K562 (cell line): ENCODE data around the gene RPLP2. TPM values are rescaled to one million over a fixed set of nuclear protein-coding genes. Genes with fewer than 3 reads are reported as not detected.

Experiments
- ARID4B ChIP-seq: sonication (generic); formaldehyde crosslinking; IDR thresholded peaks from 2 replicates; pipeline ENCODE4 v1.8.0; 2022; ENCODE audit warnings: mild to moderate bottlenecking, missing genetic modification reagents
- BMI1 ChIP-seq: fragments of 150-350 bp; IDR thresholded peaks from 2 replicates; pipeline ENCODE4 v1.6.1; 2014; ENCODE audit warnings: low read length
- BRD9 ChIP-seq: fragments of 450-650 bp; IDR thresholded peaks from 2 replicates; pipeline ENCODE4 v1.6.1; 2018; ENCODE audit warnings: low read depth; ENCODE audit not compliant: partially characterized antibody
- E2F6 ChIP-seq, 2 experiments: IDR thresholded peaks; 2 replicates each; pipeline ENCODE4 v1.6.1; 2011; ENCODE audit warnings: borderline replicate concordance in 1 of 2, control low read depth in 1 of 2, low read depth in 1 of 2, low read length in 1 of 2, mild to moderate bottlenecking in 1 of 2, mixed read lengths in 1 of 2, moderate library complexity in 1 of 2; ENCODE audit not compliant: insufficient read depth in 1 of 2, insufficient read length in 1 of 2, poor library complexity in 1 of 2, severe bottlenecking in 1 of 2; ENCODE audit errors: extremely low read depth in 1 of 2
- ELK1 ChIP-seq: sonication (generic); formaldehyde crosslinking; IDR thresholded peaks from 2 replicates; pipeline ENCODE4 v1.8.1; 2022; ENCODE audit warnings: missing genetic modification reagents
- GABPB1 ChIP-seq: sonication (generic); formaldehyde crosslinking; IDR thresholded peaks from 2 replicates; pipeline ENCODE4 v1.8.0; 2022; ENCODE audit warnings: mild to moderate bottlenecking, missing genetic modification reagents
- MAX ChIP-seq: sonication (generic); formaldehyde crosslinking; IDR thresholded peaks from 2 replicates; pipeline ENCODE4 v1.9.0; 2022; ENCODE audit warnings: mild to moderate bottlenecking, missing genetic modification reagents
- MYC ChIP-seq, 2 experiments: fragments of 250-450 bp in 1 of 2; sonication (Bioruptor Pico) in 1 of 2; IDR thresholded peaks; 2 replicates each; pipeline versions ENCODE4 v1.5.1 to v1.6.1; 2012 to 2021; ENCODE audit warnings: low read depth in 2 of 2, borderline replicate concordance in 1 of 2, improper control_type of control experiment in 1 of 2, low read length in 1 of 2, mild to moderate bottlenecking in 1 of 2, moderate library complexity in 1 of 2
- SMARCA4 ChIP-seq: fragments of 450-650 bp; IDR thresholded peaks from 2 replicates; pipeline ENCODE4 v1.6.1; 2016
- TAF1 ChIP-seq: IDR thresholded peaks from 2 replicates; pipeline ENCODE4 v1.6.1; 2011; ENCODE audit warnings: mild to moderate bottlenecking, low read length, moderate library complexity; ENCODE audit not compliant: insufficient read depth, control insufficient read depth, severe bottlenecking; ENCODE audit errors: extremely low read depth
- TAL1 ChIP-seq: fragments of 450-650 bp; IDR thresholded peaks from 2 replicates; pipeline ENCODE4 v1.6.1; 2016; ENCODE audit warnings: mild to moderate bottlenecking
- ZNF140 ChIP-seq: fragments of 250-450 bp; sonication (Bioruptor Pico); IDR thresholded peaks from 2 replicates; pipeline ENCODE4 v1.8.0; 2021; ENCODE audit warnings: moderate library complexity, mild to moderate bottlenecking, inconsistent platforms
- ZNF212 ChIP-seq: fragments of 450-650 bp; formaldehyde crosslinking; IDR thresholded peaks from 2 replicates; pipeline ENCODE4 v1.4.0; 2020; ENCODE audit warnings: mild to moderate bottlenecking
- ZNF217 ChIP-seq: sonication (generic); formaldehyde crosslinking; IDR thresholded peaks from 2 replicates; pipeline ENCODE4 v1.8.0; 2022; ENCODE audit warnings: mild to moderate bottlenecking, missing genetic modification reagents
- ZNF224 ChIP-seq: sonication (generic); formaldehyde crosslinking; IDR thresholded peaks from 2 replicates; pipeline ENCODE4 v1.8.0; 2022; ENCODE audit warnings: mild to moderate bottlenecking, missing genetic modification reagents
- ZNF583 ChIP-seq: fragments of 250-450 bp; sonication (Bioruptor Pico); IDR thresholded peaks from 2 replicates; pipeline ENCODE4 v1.4.0; 2020
- ZNF764 ChIP-seq: fragments of 250-450 bp; sonication (Bioruptor Pico); IDR thresholded peaks from 2 replicates; pipeline ENCODE4 v1.4.0; 2020; ENCODE audit warnings: low read depth, mild to moderate bottlenecking, moderate library complexity
- polyA plus RNA-seq, 8 experiments: library from polyadenylated mRNA; depleted of rRNA in 4 of 8; stranded (reverse) in 5 of 8; unstranded in 3 of 8; fragments of >200 nt; fragmentation: Nextera tagmentation in 2 of 8; fragmentation: Illumina TruSeq in 1 of 8; extraction: Ambion mirVana in 2 of 8; extraction: Trizol in 1 of 8; gene quantifications; 2 replicates each; pipeline versions ENCODE4 v1.2.1 to v1.2.3, GENCODE V29; 2011 to 2014; ENCODE audit warnings: inconsistent platforms in 1 of 8, missing spikeins in 1 of 8
- total RNA-seq, 7 experiments: library from RNA; depleted of rRNA in 6 of 7; stranded (reverse); fragments of >200 nt in 6 of 7; fragmentation: Illumina TruSeq in 2 of 7; extraction: Trizol in 2 of 7; gene quantifications; 2 replicates each; pipeline versions ENCODE4 v1.2.1 to v1.2.3, GENCODE V29; 2011 to 2021; ENCODE audit warnings: low replicate concordance in 1 of 7

The RPLP2 gene
- total and polyA plus RNA-seq, 9 of the 15 experiments (the other 6 are each of a cell fraction or from before 2014, with no cell fraction given) = 528 to 3,807 (median 1,633) TPM

- peak in 1 of 2 experiments; percentile 23 for TF ChIP-seq E2F6 (IDR thresholded peaks at IDR 0.05; ENCODE audit: borderline replicate concordance in 1 of 2, extremely low read depth in 1 of 2, insufficient read depth in 1 of 2, insufficient read length in 1 of 2, low read depth in 1 of 2, low read length in 1 of 2, poor library complexity in 1 of 2, severe bottlenecking in 1 of 2)
- TF ChIP-seq ZNF224 (CRISPR knock-in tag) = no peak
- TF ChIP-seq ARID4B = no peak
- no peak for TF ChIP-seq BRD9
- 0 out of 2 replicates have a peak, but pooled peaks have one; percentile 43 for TF ChIP-seq MYC (IDR thresholded peaks at IDR 0.05; ENCODE audit: low read depth, low read length)
- TF ChIP-seq MYC (CRISPR knock-in tag; IDR thresholded peaks at IDR 0.05; ENCODE audit: borderline replicate concordance, low read depth) = no peak
- TF ChIP-seq SMARCA4 = no peak
- TF ChIP-seq ZNF583 (CRISPR knock-in tag) = no peak
- TF ChIP-seq BMI1 = no peak
- TF ChIP-seq TAL1 = no peak
- no peak for TF ChIP-seq ZNF212 (CRISPR knock-in tag)
- no peak for TF ChIP-seq TAF1
- no peak for TF ChIP-seq ZNF140 (CRISPR knock-in tag)
- no peak for TF ChIP-seq ELK1 (CRISPR knock-in tag)
- TF ChIP-seq ZNF764 (CRISPR knock-in tag) = no peak
- peak; percentile 67 for TF ChIP-seq MAX (CRISPR knock-in tag)
- TF ChIP-seq GABPB1 = no peak
- no peak for TF ChIP-seq ZNF217
Measured at GRCh38 chr11:816433-816779, 6.6 kb downstream of the RPLP2 start (continued).
